ENCODE data around the gene CDK5RAP3.

The CDK5RAP3 gene

DNA sequence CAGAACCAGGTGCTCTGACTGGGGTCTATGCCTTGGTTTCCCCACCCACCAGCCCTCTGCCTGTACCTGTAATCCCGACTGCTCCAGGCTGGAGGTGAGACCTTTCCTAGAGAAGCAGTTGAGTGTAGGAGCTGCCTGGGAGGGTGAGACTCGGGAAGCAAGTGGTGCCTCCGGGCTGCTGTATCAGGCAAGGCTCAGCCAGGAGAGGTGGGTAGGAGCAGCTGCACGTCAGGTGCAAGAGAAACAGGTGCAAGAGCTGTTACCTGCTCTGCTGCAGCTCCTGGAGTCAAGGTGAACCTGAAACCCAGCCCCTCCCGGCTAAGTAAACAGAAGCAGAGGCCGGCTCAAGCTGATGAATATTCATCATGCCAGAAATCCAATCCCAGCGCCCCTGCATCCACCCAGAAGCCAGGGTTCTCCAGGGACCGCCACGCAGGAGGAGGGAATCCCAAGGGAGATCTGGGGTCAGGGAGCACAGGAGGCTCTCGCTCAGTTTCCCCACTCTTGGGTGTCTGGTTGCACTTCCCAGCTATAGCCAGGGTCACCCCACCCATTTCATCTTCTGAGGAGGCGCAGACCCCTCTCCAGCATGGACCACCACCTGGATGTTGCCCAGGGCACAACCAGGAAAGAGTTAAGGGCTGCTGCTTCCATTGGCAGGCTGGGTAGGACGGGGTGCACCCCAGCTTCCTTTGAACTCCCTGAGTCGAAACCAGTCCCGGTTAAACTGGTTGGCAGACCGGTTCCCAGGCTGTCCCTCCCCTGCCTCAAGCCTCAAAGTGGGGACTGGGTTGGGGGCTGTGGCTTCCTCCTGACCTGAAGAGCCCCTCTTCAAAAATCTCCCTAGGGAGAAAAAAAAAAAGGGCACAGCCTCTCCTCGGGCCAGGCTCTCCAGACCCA, 13.1 kb upstream of the CDK5RAP3 start, which contains the start of gene PRR15L:
PRR15L (minus strand) TSS at position 293 of the 900 bp plus-strand sequence. CDS start 4,649 bp downstream, outside the sequence.
- Histone ChIP-seq H3K4me3 (ENCODE audit: low read depth in 1 of 5, low read length in 5 of 5) (no peak within 1 kb of the TSS), H3K36me3 (ENCODE audit: control insufficient read depth in 5 of 5, insufficient read depth in 5 of 5, low read length in 5 of 5) (no peaks in the 10 kb centered on the region), H3K27me3 (ENCODE audit: control insufficient read depth in 5 of 5, insufficient read depth in 4 of 5, low read length in 5 of 5) (no peaks in the 10 kb centered on the region), H3K9me3 (ENCODE audit: control insufficient read depth in 5 of 5, low read length in 5 of 5) (no peaks in the 10 kb centered on the region), H3K27ac (ENCODE audit: low read depth, low read length) (no peak within 1 kb of the TSS), H3K9ac (ENCODE audit: low read length in 5 of 5) (no peak within 1 kb of the TSS), H3K4me1 (ENCODE audit: control insufficient read depth in 5 of 5, insufficient read depth in 5 of 5, low read length in 5 of 5) (no peaks in the 10 kb centered on the region)

DNA sequence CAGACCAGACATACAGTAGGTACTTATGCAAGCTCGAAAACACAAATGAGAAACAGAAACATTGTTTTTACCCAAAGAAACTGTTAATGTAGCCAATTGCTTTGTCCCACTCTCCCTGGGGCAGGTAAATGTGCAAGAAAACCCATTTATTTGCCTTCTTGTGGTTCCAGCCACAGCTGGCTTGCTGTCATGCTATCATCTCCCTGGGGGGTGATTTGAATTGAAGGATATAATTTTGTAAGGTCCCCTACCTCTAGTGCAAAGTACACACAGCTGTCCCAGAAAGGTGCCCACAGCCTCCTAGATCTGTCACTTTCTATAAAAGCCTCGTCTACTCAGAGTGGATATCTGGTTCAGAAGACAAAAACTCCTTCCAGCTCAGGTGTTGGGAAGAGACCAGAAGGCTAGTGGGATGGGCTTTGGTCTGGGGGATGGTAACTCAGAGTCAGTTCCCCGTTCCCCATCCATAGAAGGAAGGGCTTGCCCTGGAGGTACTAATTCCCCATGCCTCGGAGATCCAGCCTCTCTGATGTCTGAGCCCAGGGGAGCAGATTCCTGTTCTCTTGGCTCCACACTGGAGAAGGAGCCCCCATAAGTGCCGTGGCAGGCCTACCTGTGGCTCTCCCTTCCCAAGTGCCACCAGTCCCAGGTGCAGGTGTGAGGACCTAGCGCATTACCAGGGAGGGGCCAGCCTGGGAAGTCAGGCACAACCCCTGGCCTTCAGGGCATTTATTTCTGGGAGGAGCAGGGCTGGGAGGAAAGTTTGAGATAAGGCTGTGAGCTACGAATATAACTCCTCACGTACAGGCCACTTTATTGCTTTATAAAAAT, 10.9 kb upstream of the CDK5RAP3 start:
- no peaks in the 10 kb centered on the region for H3K4me1 ChIP-seq (ENCODE audit: control insufficient read depth in 5 of 5, insufficient read depth in 5 of 5, low read length in 5 of 5)
- no peaks in the 10 kb centered on the region for H3K36me3 ChIP-seq (ENCODE audit: control insufficient read depth in 5 of 5, insufficient read depth in 5 of 5, low read length in 5 of 5)
- no peaks in the 10 kb centered on the region for H3K9me3 ChIP-seq (ENCODE audit: control insufficient read depth in 5 of 5, low read length in 5 of 5)
- H3K27me3 ChIP-seq (ENCODE audit: control insufficient read depth in 5 of 5, insufficient read depth in 4 of 5, low read length in 5 of 5): no peaks in the 10 kb centered on the region
- no peak overlapping the region for H3K9ac ChIP-seq (ENCODE audit: low read length in 5 of 5)
- no peak overlapping the region for H3K4me3 ChIP-seq (ENCODE audit: low read depth in 1 of 5, low read length in 5 of 5)
- H3K27ac ChIP-seq (ENCODE audit: low read depth, low read length): no peak overlapping the region

DNA sequence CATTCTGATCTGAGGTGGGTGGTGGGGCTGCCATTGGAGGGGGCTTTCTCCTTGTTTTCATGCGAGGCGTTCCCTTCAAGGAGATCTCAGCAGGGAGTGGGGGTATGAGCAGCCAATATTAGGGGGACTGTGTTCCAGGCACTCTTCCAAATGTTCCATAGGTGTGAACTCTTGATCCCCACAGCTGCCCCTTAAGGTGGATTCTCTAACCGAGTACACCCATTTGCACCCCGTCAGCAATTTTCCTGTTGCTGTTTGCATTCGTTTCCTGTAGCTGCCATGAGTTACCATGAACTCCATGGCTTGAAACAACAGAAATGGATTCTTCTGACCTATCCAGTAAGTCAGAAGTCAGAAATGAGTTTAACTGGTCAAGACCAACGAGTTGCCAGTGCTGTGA, 9.5 kb upstream of the CDK5RAP3 start:
- Histone ChIP-seq H3K36me3 (ENCODE audit: control insufficient read depth in 5 of 5, insufficient read depth in 5 of 5, low read length in 5 of 5) (no peaks in the 10 kb centered on the region), H3K27me3 (ENCODE audit: control insufficient read depth in 5 of 5, insufficient read depth in 4 of 5, low read length in 5 of 5) (no peaks in the 10 kb centered on the region), H3K4me1 (ENCODE audit: control insufficient read depth in 5 of 5, insufficient read depth in 5 of 5, low read length in 5 of 5) (no peaks in the 10 kb centered on the region), H3K9ac (ENCODE audit: low read length in 5 of 5) (no peak overlapping the region), H3K4me3 (ENCODE audit: low read depth in 1 of 5, low read length in 5 of 5) (no peak overlapping the region), H3K9me3 (ENCODE audit: control insufficient read depth in 5 of 5, low read length in 5 of 5) (no peaks in the 10 kb centered on the region), H3K27ac (ENCODE audit: low read depth, low read length) (no peak overlapping the region)

DNA sequence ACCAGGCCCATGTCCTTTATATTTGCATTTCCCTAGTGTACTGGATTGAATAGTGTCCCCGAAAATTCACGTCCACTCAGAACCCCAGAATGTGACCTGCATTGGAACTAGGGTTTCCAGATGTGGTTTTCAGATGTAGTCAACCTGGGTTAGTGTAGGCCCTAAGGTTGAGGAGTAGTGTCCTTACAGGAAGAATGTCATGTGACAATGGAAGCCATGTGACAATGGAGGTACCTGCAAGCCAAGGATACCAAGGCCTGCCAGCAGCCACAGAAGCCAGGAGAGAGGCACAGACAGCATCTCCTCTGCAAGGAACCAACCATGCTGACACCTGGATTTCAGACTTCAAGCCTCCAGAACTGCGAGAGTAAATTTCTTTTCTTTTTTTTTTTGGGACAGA, 8.0 kb upstream of the CDK5RAP3 start:
- H3K9ac ChIP-seq (ENCODE audit: low read length in 5 of 5): no peak overlapping the region
- no peaks in the 10 kb centered on the region for H3K27me3 ChIP-seq (ENCODE audit: control insufficient read depth in 5 of 5, insufficient read depth in 4 of 5, low read length in 5 of 5)
- H3K36me3 ChIP-seq (ENCODE audit: control insufficient read depth in 5 of 5, insufficient read depth in 5 of 5, low read length in 5 of 5): no peaks in the 10 kb centered on the region
- H3K4me1 ChIP-seq (ENCODE audit: control insufficient read depth in 5 of 5, insufficient read depth in 5 of 5, low read length in 5 of 5): no peaks in the 10 kb centered on the region
- H3K27ac ChIP-seq (ENCODE audit: low read depth, low read length): no peak overlapping the region
- H3K9me3 ChIP-seq (ENCODE audit: control insufficient read depth in 5 of 5, low read length in 5 of 5): no peaks in the 10 kb centered on the region
- no peak overlapping the region for H3K4me3 ChIP-seq (ENCODE audit: low read depth in 1 of 5, low read length in 5 of 5)

DNA sequence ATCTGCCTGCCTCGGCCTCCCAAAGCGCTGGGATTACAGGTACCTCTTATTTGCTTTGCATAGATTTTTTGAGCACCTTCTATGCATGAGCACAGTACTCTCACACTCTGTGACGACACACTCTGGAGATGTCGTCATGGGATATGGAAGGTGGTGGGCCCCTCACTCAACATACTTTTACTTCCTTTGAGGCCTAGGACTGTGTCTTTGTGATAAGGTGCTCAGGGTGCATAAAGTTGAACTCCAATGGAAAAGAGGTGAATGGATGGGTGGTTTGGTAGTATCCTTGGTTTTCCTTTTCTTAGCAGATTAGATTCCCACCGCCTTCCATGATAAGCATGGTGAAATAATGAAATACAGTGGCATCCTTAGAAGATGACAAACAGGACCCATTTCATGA, 6.1 kb upstream of the CDK5RAP3 start:
- H3K4me1 ChIP-seq (ENCODE audit: control insufficient read depth in 5 of 5, insufficient read depth in 5 of 5, low read length in 5 of 5): no peaks in the 10 kb centered on the region
- no peak overlapping the region for H3K4me3 ChIP-seq (ENCODE audit: low read depth in 1 of 5, low read length in 5 of 5)
- H3K36me3 ChIP-seq (ENCODE audit: control insufficient read depth in 5 of 5, insufficient read depth in 5 of 5, low read length in 5 of 5): no peaks in the 10 kb centered on the region
- no peaks in the 10 kb centered on the region for H3K27me3 ChIP-seq (ENCODE audit: control insufficient read depth in 5 of 5, insufficient read depth in 4 of 5, low read length in 5 of 5)
- no peak overlapping the region for H3K9ac ChIP-seq (ENCODE audit: low read length in 5 of 5)
- H3K9me3 ChIP-seq (ENCODE audit: control insufficient read depth in 5 of 5, low read length in 5 of 5): no peaks in the 10 kb centered on the region
- H3K27ac ChIP-seq (ENCODE audit: low read depth, low read length): no peak overlapping the region

DNA sequence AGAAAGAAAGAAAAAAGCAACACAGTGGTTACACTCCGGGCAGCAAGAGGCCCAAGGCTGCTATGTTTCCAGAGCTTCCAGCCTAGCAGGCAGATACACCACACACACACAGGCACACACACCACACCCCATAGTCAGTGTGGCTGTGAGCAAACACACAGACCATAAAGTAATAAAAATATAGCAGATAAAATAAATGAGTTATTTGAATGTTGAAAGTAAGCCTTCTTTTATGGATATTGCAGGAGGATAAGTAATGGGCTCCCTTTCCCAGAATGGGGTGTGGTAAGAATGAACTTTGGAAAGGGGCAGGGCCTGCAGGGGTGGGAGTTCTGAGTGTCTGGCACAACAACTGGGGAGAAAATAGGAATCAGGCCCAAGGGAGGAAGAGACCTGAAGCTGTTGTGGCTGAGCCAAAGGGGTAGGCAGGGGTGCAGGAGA, 4.8 kb upstream of the CDK5RAP3 start:
- Histone ChIP-seq H3K9me3 (ENCODE audit: control insufficient read depth in 5 of 5, low read length in 5 of 5) (no peaks in the 10 kb centered on the region), H3K27ac (ENCODE audit: low read depth, low read length) (no peak overlapping the region), H3K9ac (ENCODE audit: low read length in 5 of 5) (peak overlapping the region in 1 of 5 donors; percentile 30), H3K27me3 (ENCODE audit: control insufficient read depth in 5 of 5, insufficient read depth in 4 of 5, low read length in 5 of 5) (no peaks in the 10 kb centered on the region), H3K4me3 (ENCODE audit: low read depth in 1 of 5, low read length in 5 of 5) (no peak overlapping the region), H3K4me1 (ENCODE audit: control insufficient read depth in 5 of 5, insufficient read depth in 5 of 5, low read length in 5 of 5) (peaks cover 0 to 9% (median 7%) of the 10 kb centered on the region in 5 donors), H3K36me3 (ENCODE audit: control insufficient read depth in 5 of 5, insufficient read depth in 5 of 5, low read length in 5 of 5) (no peaks in the 10 kb centered on the region)

DNA sequence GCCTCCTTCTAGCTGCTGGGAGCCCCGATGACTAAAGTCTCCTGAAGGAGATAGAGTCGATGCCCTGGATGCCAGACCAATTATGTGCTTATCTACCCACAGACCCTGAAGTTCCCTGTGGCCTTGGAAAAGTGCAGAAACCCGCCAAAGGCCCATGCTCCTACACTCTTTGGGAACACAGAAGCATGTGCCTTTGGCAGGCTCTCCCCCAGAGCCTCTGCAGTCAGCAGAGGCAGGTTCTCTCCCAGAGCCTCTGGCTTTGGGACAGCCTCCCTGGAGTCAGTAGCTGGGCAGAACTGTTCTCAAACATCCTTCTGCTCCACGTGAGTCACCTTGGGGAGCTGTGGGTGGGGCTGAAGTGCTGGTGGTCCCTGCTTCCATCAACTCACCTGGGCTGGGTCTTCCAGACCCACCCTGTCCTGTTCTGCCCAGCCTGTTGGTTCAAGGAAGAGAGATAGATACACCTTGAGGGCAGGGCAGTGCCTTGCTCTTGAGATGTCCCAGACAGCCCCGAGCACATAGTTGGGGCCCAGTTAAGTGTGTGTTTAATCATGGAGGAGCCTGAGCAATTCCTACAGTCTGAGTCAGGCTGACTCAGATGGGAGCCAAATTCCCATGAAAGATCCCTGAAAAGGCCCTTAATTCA, 3.2 kb upstream of the CDK5RAP3 start:
- Histone ChIP-seq H3K9me3 (ENCODE audit: control insufficient read depth in 5 of 5, low read length in 5 of 5) (no peaks in the 10 kb centered on the region), H3K36me3 (ENCODE audit: control insufficient read depth in 5 of 5, insufficient read depth in 5 of 5, low read length in 5 of 5) (no peaks in the 10 kb centered on the region), H3K9ac (ENCODE audit: low read length in 5 of 5) (peak overlapping the region in 1 of 5 donors; percentile 47), H3K27ac (ENCODE audit: low read depth, low read length) (no peak overlapping the region), H3K27me3 (ENCODE audit: control insufficient read depth in 5 of 5, insufficient read depth in 4 of 5, low read length in 5 of 5) (no peaks in the 10 kb centered on the region), H3K4me1 (ENCODE audit: control insufficient read depth in 5 of 5, insufficient read depth in 5 of 5, low read length in 5 of 5) (peaks cover 0 to 21% (median 20%) of the 10 kb centered on the region in 5 donors), H3K4me3 (ENCODE audit: low read depth in 1 of 5, low read length in 5 of 5) (no peak overlapping the region)

DNA sequence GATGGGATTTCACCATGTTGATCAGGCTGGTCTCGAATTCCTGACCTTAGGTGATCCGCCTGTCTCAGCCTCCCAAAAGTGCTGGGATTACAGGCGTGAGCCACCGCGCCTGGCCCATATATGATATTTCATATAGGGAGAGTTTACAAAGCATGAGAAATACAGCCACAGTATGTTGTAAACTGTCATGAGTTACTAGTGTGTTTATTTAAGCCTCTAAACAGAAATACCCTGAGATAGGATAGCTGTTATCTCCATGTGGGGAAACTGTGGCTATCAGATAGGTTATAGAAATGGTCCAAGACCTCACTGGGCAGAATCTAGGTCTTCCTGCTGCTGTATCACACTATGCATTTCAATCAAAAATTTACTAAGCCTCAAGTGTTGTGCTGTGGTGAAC, 2.1 kb upstream of the CDK5RAP3 start:
- H3K27ac ChIP-seq (ENCODE audit: low read depth, low read length): no peak overlapping the region
- peaks cover 2 to 6% (median 5%) of the 10 kb centered on the region in 5 donors for H3K36me3 ChIP-seq (ENCODE audit: control insufficient read depth in 5 of 5, insufficient read depth in 5 of 5, low read length in 5 of 5)
- no peaks in the 10 kb centered on the region for H3K9me3 ChIP-seq (ENCODE audit: control insufficient read depth in 5 of 5, low read length in 5 of 5)
- H3K4me1 ChIP-seq (ENCODE audit: control insufficient read depth in 5 of 5, insufficient read depth in 5 of 5, low read length in 5 of 5): peaks cover 0 to 21% (median 20%) of the 10 kb centered on the region in 5 donors
- no peak overlapping the region for H3K4me3 ChIP-seq (ENCODE audit: low read depth in 1 of 5, low read length in 5 of 5)
- no peaks in the 10 kb centered on the region for H3K27me3 ChIP-seq (ENCODE audit: control insufficient read depth in 5 of 5, insufficient read depth in 4 of 5, low read length in 5 of 5)
- no peak overlapping the region for H3K9ac ChIP-seq (ENCODE audit: low read length in 5 of 5)

DNA sequence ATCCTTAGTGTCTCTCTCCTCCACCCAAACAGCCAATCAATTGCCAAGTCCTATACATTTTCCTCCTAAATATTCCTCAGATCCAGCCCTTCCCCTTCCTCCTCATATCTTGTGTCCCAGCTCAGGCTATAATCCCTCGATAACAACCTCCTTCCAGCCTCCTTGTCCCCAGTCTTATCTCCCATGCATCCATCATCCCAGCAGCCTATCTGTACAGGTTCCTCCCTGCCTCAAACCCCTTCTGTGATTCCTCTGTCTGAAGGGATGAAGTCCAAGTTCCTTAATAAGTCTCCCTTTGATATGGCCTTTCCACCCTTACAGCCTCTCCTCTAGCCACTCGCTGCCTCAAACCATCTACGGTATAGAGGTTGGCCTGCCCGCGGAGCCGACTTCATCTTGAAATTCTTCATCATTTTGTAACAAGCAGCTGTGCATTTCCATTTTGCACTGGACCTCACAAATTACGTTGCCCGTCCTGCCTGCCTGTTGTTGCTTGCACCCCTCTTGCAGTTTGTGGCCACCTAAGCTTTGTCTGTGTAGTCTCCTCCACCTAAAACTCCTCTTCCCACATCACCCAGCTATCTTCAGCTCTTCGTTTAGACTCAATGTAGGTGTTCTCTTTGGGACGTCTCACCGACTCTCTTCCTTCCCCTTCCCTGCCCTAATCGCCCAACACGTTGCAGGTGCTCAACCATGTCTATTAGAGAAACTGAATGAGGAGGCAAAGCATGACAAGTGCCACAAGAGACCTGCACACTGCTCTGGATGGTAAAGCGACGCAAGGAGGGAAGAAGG, 786 bp upstream of the CDK5RAP3 start:
- no peaks in the 10 kb centered on the region for H3K27me3 ChIP-seq (ENCODE audit: control insufficient read depth in 5 of 5, insufficient read depth in 4 of 5, low read length in 5 of 5)
- no peaks in the 10 kb centered on the region for H3K9me3 ChIP-seq (ENCODE audit: control insufficient read depth in 5 of 5, low read length in 5 of 5)
- peak overlapping the region; percentile 57 to 100 (median 72) for H3K4me3 ChIP-seq (ENCODE audit: low read depth in 1 of 5, low read length in 5 of 5)
- H3K4me1 ChIP-seq (ENCODE audit: control insufficient read depth in 5 of 5, insufficient read depth in 5 of 5, low read length in 5 of 5): peaks cover 0 to 21% (median 20%) of the 10 kb centered on the region in 5 donors
- H3K27ac ChIP-seq (ENCODE audit: low read depth, low read length): no peak overlapping the region
- H3K9ac ChIP-seq (ENCODE audit: low read length in 5 of 5): peak overlapping the region in 2 of 5 donors; percentile 9 to 44
- peaks cover 2 to 18% (median 16%) of the 10 kb centered on the region in 5 donors for H3K36me3 ChIP-seq (ENCODE audit: control insufficient read depth in 5 of 5, insufficient read depth in 5 of 5, low read length in 5 of 5)
